ENCODE measurements around the gene TECR. TPM values are rescaled to one million over a fixed set of nuclear protein-coding genes. Genes with fewer than 3 reads are reported as not detected.

TECR gene
- total and polyA plus RNA-seq, 2 of the 13 experiments (the other 11 are each of a cell fraction or from before 2014, with no cell fraction given) = 54.9 to 121 TPM

GRCh38 chr19:14567079-14567478, 37.7 kb downstream of the TECR start:
- POLR2A ChIA-PET = no interaction called here
- H4K20me1 ChIP-seq (ENCODE audit: insufficient read depth, low read length) = no peaks in the 10 kb centered on the region; the same call in 1 of the 2 replicates
- 93% methylated on average over 5 of the region's 11 CpGs for WGBS (ENCODE audit: low lambda C conversion rate)
- H2AFZ ChIP-seq (ENCODE audit: low read length) = no peak overlapping the region
- no peak for DNase-seq (ENCODE audit: low spot score)
- FAIRE-seq = no peak
- H3K9ac ChIP-seq (ENCODE audit: insufficient read depth, low read depth, low read length) = no peak overlapping the region
- no peak overlapping the region for H3K4me3 ChIP-seq (replicated peaks in 1 of 3; ENCODE audit: insufficient read depth in 1 of 3, low read depth in 2 of 3, low read length in 3 of 3)
- H3K9me3 ChIP-seq (ENCODE audit: low read length) = no peaks in the 10 kb centered on the region
- H3K79me2 ChIP-seq (ENCODE audit: insufficient read depth, low read length) = peaks cover 13% of the 10 kb centered on the region
- H3K4me2 ChIP-seq (ENCODE audit: low read depth, low read length) = no peak overlapping the region
- no peak for ATAC-seq
- CTCF ChIA-PET (ENCODE audit: low intra/inter-chr PET ratio, low total read pairs) = no interaction called here
- no TSS peak for BruUV-seq (replicated peaks)
- no peak overlapping the region for H3K27ac ChIP-seq (ENCODE audit: extremely low read length, insufficient read depth, low read length)
- peaks cover 28% of the 10 kb centered on the region for H3K4me1 ChIP-seq (ENCODE audit: insufficient read depth, low read length)
- in situ Hi-C loops (cut with HindIII; ENCODE audit: extremely low pct_ligation_motif_present, low pct_unique_long_range_greater_than_20kb) = no loop called here
- H3K36me3 ChIP-seq (replicated peaks in 1 of 2; ENCODE audit: control insufficient read depth in 1 of 2, insufficient read depth in 2 of 2, low read length in 2 of 2) = peaks cover 6 to 17% of the 10 kb centered on the region in 2 experiments; a peak in 3 of 5 replicates
- H3K27me3 ChIP-seq (ENCODE audit: control insufficient read depth in 1 of 2, insufficient read depth in 2 of 2, low read length in 2 of 2) = no peaks in the 10 kb centered on the region; a peak in 1 of 5 replicates
- intact Hi-C loops (cut with micrococcal nuclease; ENCODE audit: unreplicated experiment) = no loop called here
- TF ChIP-seq HOMEZ (CRISPR knock-in tag; IDR thresholded peaks at IDR 0.05; ENCODE audit: low read depth) (no peak), ZNF318 (CRISPR knock-in tag; IDR thresholded peaks at IDR 0.05) (no peak), ATF4 (CRISPR knock-in tag; IDR thresholded peaks at IDR 0.05) (no peak), WIZ (CRISPR knock-in tag; IDR thresholded peaks at IDR 0.05) (no peak), GATAD2A (CRISPR knock-in tag; IDR thresholded peaks at IDR 0.05) (no peak), CREB3 (CRISPR knock-in tag; IDR thresholded peaks at IDR 0.05) (no peak), ELF1 (CRISPR knock-in tag; IDR thresholded peaks at IDR 0.05) (no peak), CEBPG (CRISPR knock-in tag; IDR thresholded peaks at IDR 0.05) (no peak)
